Measurements from ENCODE around the gene KIAA1755.

Gene KIAA1755

GRCh38 chr20:38220587-38221118, 39.9 kb downstream of the KIAA1755 start:
- no peaks in the 10 kb centered on the region for H3K27me3 ChIP-seq
- TF ChIP-seq CTCF (IDR thresholded peaks at IDR 0.05): no peak
- H3K4me3 ChIP-seq (ENCODE audit: low read depth in 1 of 2, low read length in 1 of 2): no peak overlapping the region
- H3K27ac ChIP-seq: no peak overlapping the region
- H3K36me3 ChIP-seq: no peaks in the 10 kb centered on the region
- no peaks in the 10 kb centered on the region for H3K9me3 ChIP-seq
- peaks cover 16 to 30% of the 10 kb centered on the region in 2 experiments for H3K4me1 ChIP-seq (ENCODE audit: control insufficient read depth in 1 of 2, insufficient read depth in 1 of 2, low read depth in 1 of 2, low read length in 1 of 2)

- TF ChIP-seq CTCF (IDR thresholded peaks at IDR 0.05): no peak
- Histone ChIP-seq H3K27me3 (no peaks in the 10 kb centered on the region), H3K27ac (no peak overlapping the region), H3K4me3 (ENCODE audit: low read depth in 1 of 2, low read length in 1 of 2) (no peak overlapping the region), H3K4me1 (ENCODE audit: control insufficient read depth in 1 of 2, insufficient read depth in 1 of 2, low read depth in 1 of 2, low read length in 1 of 2) (peaks cover 9 to 23% of the 10 kb centered on the region in 2 experiments), H3K9me3 (no peaks in the 10 kb centered on the region), H3K36me3 (no peaks in the 10 kb centered on the region)
Measured at GRCh38 chr20:38219006-38219950, 41.3 kb downstream of the KIAA1755 start.

DNA sequence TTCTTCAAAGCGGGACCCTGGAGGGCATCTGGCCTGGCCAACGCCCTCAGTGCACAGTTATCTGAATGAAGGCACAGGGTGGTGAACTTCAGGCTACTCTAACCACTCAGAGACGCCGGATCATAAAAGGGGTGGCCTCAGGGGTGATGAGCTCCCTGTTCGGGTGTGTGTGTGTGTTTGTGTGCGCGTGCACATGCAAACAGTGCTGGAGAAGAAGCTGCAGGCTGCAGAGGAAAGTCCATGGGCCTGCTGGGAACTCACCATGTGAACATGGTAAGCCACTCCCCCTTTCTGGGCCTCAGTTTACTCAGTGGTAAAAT, 42.0 kb downstream of the KIAA1755 start:
- Histone ChIP-seq H3K9me3 (no peaks in the 10 kb centered on the region), H3K4me3 (ENCODE audit: low read depth in 1 of 2, low read length in 1 of 2) (no peak overlapping the region), H3K4me1 (ENCODE audit: control insufficient read depth in 1 of 2, insufficient read depth in 1 of 2, low read depth in 1 of 2, low read length in 1 of 2) (peaks cover 4 to 15% of the 10 kb centered on the region in 2 experiments), H3K27ac (no peak overlapping the region), H3K36me3 (no peaks in the 10 kb centered on the region), H3K27me3 (no peaks in the 10 kb centered on the region)
- TF ChIP-seq CTCF (IDR thresholded peaks at IDR 0.05): no peak

- no peaks in the 10 kb centered on the region for H3K27me3 ChIP-seq
- H3K36me3 ChIP-seq: no peaks in the 10 kb centered on the region
- peaks cover 4 to 12% of the 10 kb centered on the region in 2 experiments for H3K4me1 ChIP-seq (ENCODE audit: control insufficient read depth in 1 of 2, insufficient read depth in 1 of 2, low read depth in 1 of 2, low read length in 1 of 2)
- no peaks in the 10 kb centered on the region for H3K9me3 ChIP-seq
- H3K27ac ChIP-seq: no peak overlapping the region
- no peak overlapping the region for H3K4me3 ChIP-seq (ENCODE audit: low read depth in 1 of 2, low read length in 1 of 2)
- no peak for TF ChIP-seq CTCF (IDR thresholded peaks at IDR 0.05)
Measured at GRCh38 chr20:38217791-38218565, 42.6 kb downstream of the KIAA1755 start.

DNA sequence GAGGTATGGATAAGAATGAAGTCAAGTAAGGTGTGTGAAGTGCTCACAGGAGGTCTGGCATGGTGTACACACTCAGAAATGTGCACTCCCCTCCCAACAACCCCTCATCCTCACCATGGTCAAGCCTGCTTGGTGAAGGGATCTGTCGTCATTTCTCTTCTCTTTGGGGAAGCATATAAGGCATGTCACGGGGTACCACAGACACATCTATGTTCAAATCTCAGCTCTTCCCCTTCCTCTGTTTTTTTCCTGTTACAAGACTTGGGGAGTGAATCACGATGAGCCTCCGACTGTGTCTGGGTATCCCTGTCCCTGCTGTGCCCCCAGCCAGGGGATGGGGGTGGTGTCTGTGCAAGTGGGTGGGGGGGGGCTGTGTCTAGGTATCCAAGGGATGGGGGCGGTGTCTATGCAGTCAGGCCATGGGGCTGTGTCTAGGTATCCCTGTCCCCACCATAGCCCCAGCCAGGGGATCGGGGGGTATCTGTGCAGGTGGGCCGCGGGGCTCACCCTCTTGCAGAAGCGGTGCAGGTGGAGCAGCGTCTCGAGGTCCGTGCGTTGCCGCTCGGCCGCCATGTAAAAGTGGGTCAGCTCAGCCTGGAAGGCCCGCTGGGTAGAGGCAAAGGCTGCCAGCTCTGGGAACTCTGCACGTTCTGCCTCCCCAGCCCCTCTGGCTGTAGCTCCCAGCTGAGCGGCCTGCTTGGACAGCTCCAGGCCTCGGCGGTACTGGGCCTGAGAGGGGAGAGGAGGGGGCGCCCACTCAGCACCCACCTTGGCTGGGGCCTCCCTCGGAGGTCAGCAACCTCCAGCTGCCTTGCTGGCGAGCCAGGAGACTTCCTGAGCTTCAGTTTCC, 43.6 kb downstream of the KIAA1755 start:
- Histone ChIP-seq H3K27me3 (peaks cover 5% of the 10 kb centered on the region), H3K4me1 (ENCODE audit: control insufficient read depth in 1 of 2, insufficient read depth in 1 of 2, low read depth in 1 of 2, low read length in 1 of 2) (peaks cover 4 to 7% of the 10 kb centered on the region in 2 experiments), H3K4me3 (ENCODE audit: low read depth in 1 of 2, low read length in 1 of 2) (no peak overlapping the region), H3K36me3 (no peaks in the 10 kb centered on the region), H3K27ac (no peak overlapping the region), H3K9me3 (no peaks in the 10 kb centered on the region)
- TF ChIP-seq CTCF (IDR thresholded peaks at IDR 0.05): no peak
